GM12801 (cell line): ENCODE results near the gene FSD2.

Experiments
- CTCF ChIP-seq: IDR thresholded peaks from one replicate; pipeline ENCODE4 v1.5.1; 2011; ENCODE audit warnings: control low read depth; ENCODE audit not compliant: insufficient read length; ENCODE audit errors: extremely low read depth

The FSD2 gene

GRCh38 chr15:82848241-82848993 is 42.5 kb upstream of the FSD2 start:
- no peak for TF ChIP-seq CTCF

DNA sequence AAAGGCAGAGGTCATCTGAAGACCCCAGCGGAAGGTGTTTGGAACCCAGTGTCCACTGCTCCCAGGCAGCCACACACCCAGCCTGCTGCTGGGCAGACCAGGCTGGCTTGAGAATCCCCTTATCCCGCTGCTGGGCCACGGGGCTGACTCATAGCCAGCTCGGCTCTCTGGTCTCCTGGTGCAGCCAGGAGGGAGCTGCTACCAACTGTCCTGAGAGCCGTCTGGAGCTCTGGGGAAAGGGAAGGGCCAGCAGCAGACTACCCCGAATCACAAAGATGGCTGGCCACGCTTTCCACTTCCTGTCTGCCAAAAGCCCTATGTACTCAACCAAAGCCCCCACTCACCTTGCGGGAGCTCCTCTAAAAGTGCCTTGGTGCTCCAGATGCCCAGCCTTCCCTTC is 41.8 kb upstream of the FSD2 start:
- no peak for TF ChIP-seq CTCF

DNA sequence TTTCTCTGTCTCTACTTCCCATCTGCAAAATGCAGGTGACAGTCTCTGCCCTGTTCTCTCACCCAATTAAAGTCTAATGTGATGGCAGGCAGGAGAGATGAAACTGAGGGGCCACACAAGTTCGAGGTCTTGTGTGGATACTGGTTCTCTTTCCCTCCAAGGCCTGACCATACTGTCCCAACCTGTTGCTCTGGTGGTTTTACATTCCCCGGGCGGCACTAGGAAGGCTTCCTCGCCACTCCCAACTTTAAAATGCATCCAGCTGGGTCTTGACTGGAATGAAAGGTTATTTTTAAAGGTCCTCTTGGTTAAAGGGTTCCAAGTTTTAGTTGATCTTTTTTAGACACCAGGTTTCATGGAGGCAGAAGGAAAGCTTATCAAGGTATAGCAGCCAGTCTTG is 40.8 kb upstream of the FSD2 start:
- TF ChIP-seq CTCF, result no peak

GRCh38 chr15:82845686-82846085 is 39.8 kb upstream of the FSD2 start:
- no peak for TF ChIP-seq CTCF

DNA sequence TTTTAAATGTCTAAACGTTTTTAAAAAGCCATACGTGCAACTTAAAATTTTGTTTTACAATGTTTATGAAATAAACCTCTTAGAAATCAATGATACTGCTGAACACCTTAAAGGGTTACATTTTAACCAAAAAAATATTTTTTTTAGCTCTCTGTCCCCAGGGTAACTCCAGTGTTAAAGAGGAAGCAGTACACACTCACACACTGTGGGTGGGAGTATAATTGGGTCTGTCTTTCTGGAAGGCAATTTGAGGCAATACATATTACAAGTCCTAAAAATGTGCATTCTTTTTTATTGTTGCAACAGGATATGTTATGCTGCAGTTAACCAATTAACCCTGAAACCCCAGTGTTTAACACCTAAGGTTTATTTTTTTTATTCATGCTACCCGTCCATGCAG is 37.7 kb upstream of the FSD2 start:
- TF ChIP-seq CTCF, result no peak

DNA sequence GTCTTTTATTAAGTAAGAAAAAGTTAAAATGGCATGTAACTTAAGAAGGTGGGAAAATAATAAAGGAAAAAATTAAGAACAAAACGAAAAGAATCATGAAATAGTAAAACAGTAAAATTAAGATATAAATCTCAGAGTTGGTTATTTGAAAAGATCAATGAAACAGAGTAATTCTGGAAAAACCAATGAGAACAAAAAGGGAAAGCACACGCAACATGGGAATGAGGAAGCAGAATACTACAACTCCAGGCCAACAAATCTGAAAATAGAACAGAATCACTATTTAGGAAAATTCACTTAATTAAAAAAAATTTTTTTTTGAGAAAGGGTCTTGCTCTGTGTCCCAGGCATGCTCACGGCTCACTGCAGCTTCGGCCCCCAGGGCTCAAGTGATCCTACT is 34.3 kb upstream of the FSD2 start:
- no peak for TF ChIP-seq CTCF

DNA sequence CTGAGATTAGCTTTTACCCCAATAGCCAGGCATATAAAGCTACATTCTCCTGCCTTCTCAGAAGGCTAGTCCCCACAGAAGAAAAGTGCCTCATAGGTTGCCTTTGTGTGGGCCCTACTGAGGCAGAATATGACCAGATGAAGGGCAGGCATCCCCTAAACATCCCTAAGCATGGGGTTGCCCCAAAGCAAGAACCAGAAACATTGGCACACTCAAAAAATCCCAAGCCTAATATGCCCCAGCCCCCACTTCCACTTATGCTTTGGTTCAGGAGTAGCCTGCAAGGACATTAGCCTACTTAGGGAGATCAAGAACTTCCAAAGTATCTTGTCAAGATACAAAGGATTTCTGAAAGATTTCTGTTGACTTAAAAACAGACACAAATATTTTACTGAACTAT is 33.3 kb upstream of the FSD2 start:
- no peak for TF ChIP-seq CTCF
